C1 segment of cervical spinal cord (tissue), 14 donors: Measurements from ENCODE around the gene UNC5CL.
"Not testable (repeated sequence)": the region's sequence is repeated elsewhere in the genome, so short reads cannot be mapped to it uniquely, and the experiment has no call there.

Experiments used
- DNase-seq, 14 donors: peaks; one replicate each; lab custom pipeline; 2025; lab: John Stamatoyannopoulos, UW

Gene UNC5CL

DNA sequence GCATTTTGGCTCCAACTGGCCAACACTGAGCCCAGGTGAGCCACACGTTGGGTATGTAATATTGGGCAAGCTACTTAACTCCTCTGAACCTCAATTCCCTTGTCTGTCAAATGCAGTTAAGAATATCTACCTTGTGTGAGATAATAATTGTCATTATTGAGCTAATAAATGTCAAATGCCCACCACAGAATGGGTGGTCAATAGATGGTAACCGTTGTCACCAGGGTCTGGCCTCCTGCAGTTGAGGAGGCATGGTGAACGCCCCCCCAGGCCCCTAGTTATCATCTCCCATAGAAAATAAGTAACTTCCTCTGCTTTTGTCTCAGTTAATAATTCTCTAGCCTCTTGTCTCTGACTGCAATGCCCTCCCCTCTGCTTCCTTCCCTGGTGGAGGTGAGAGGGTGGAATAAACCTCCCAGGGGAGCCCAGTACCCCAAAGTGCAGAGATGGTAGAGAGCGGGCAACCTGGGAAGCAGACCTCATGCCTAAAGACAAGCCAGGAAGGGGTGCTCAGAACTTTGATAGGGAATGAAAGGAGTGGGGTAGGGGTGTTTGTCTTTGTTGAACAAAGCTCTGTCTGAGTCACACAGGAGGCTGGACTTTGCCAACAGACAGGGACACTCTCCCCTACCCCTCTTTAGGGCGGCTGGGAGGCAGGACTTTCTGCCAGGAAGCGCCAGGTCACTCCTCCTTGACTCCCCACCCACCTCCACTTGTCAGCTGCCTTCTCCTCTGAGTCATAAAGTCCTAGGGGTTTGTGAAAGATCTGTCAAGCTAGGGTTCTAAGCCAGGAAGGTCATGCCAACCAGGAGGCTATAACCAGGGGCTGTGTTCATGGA is 1.3 kb upstream of the UNC5CL start:
- no peak for DNase-seq

DNA sequence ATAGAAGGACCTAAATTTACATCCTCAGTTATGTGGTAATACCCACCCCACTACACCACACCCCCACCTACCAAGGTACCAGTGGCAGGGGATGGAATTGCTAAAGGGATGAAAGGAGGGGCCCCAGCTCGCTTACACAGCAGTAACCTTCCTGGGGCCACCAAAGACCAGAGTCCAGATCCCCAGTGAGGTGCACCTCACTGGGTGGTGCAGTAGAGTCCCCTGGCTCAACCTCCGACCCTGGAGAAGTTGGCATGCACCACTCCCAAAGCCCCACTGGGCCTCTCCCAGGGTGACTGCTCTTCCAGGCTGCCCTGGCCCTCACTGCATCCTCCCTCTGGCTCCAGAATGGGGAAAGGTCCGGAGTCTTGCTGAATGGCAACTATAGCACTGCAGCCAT is 816 bp downstream of the UNC5CL start:
- DNase-seq: no peak

DNA sequence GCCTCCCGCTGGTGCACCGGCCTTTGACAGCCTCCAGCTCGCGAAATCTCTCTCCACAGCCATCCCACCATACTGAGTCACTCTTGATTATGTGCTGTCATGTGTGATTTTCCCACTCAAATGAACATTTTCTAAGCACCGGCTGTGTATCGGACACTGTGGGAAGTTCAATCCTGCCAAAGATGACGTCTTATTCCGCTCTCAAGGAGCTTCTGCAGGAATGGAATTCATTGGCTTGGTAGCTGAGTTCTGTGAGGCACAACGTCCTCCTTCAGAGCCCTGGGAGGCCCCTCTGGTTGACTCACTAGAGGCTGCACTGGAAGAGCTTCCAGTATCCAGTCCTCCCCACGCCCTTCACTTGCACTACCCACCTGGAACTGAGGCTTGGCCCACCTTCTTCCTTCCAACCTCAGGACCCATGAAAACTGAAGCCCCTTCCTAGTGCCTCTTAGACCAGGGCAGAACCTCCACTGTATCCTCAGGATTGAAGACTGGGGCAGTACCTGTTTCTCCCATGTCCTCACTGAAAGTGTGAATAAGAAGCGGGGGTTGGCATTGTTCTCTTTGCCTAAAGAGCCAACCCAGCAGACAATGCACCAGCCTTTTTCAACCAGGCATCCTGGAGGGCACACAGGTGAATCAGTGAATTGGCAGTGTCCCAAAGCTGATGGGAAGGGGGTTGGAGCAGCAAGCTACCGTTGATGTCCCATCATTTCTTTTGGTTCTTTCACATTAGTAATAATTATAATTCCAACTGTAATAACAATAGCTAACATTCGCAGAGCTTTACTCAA is 1.7 kb downstream of the UNC5CL start:
- no peak for DNase-seq

- no peak for DNase-seq
Observed at GRCh38 chr6:41036601-41037000, 2.4 kb downstream of the UNC5CL start.

GRCh38 chr6:41036186-41036585 is 2.8 kb downstream of the UNC5CL start:
- DNase-seq: no peak

GRCh38 chr6:41033776-41034175 is 5.2 kb downstream of the UNC5CL start:
- DNase-seq: no peak

DNA sequence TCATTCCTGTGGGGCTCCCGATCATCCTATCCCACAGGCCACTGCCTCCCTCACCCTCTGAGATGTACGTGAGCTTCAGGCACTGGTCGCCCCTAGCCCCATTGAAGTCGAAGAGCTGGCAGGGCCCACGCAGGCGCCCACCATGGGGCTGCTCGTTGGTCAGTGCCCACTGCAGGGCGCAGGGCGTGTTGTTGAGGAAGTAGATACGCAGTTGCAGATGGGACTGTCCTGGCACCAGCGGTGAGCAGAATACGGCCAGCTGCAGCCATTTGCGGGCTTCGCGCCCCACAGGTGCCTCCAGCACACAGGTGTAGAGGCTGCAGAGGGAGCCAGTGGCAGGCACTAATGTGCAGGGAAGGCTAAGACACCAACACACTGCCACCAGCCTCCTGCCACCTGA is 6.2 kb downstream of the UNC5CL start:
- DNase-seq: no peak

GRCh38 chr6:41028561-41029412 is 10.2 kb downstream of the UNC5CL start:
- no peak for DNase-seq

DNA sequence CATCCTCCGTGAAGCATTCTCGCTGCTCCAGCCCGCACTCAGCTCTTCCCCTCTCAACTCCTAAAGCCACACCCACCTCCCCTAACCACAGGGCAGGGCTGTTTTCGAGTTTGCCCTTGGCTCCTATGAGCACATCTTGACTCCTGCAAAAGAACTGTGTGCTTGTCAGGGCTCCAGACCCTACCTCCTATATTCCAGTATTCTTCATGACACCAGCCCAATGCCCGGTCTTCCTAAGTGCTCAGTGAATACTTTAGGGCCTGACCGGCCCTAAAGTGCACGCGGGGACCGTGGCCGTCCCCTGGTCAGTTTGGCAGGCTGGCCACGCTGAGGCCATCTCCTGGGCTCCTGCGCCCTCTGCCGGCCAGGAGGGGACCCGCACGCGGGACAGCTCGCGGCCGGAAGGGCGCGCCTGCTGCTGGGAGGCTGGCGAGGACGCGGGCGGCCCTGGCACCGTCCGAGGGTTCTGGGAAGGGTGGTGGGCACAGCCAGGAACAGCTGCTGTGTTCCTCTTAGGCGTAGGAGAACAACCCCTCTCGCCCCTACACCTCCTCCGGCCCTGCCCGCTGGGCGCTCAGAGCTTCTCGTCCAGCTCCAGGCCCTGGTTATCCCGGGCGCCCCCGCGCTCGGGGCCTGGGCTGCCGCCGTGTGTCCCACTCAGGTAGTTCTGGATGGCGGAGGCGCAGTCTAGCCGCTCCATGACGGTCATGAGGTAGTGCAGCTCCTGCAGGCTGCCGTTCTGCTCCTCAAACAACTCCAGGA is 11.0 kb downstream of the UNC5CL start:
- DNase-seq: peak in 13 of 14 donors; percentile 8 to 78 (median 49)

DNA sequence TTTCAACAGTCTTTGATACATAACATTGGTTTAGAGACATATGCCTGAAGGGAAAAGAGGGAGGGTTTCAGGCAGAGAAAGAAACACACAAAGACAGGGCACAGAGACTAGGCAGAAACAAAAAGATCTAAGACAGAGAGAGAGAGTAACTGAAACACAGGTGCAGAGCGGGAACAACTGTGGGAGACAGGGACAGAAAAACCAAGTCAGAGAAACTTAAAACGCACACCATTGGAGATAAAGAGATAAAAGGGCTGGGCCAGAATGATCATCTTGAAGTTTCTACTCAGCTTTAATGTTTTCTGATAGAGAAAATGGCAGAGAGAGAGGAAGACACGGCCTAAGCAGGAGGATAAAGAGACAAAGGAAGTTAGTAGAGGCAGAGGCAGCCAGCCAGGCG is 11.8 kb downstream of the UNC5CL start:
- no peak for DNase-seq

- no peak for DNase-seq
Observed at GRCh38 chr6:41025966-41026530, 13.0 kb downstream of the UNC5CL start.

DNA sequence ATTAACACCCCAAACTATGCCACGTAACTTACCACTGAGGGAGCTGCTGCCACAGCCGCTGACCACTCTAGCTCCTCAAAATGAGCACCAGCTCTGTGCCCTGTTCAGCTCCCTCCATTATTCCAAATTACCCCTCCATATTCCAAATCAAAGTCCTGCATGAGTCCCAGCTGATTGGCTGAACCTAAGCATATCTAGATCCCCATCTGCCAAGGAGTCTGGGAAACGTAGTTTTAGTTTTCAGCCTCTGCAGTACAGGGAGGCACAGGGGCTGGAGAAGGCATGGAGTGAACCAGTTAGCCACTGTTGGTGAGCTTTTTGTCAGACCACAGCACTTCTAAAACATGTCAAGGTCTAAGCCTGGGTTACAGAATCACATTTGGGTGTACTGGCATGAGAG is 15.9 kb downstream of the UNC5CL start:
- DNase-seq: no peak

DNA sequence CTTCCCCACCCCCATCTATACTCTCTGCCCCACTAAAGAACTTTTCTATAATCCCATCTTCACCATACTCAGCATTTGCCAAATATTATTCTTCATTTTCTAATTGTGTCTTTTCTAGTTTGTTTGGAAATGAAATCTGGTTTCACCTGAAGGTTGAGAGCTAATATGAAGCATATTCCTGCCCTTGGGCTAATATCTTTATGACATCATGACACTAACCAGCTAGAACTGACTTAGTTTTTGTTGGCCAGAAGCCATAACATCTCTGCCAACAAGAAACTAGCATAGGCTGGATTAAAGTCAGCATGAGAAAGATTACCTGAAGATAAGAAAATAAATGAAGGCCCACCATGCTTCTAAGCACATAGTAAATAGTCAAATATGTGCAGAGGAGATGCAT is 16.7 kb downstream of the UNC5CL start:
- DNase-seq: no peak

DNA sequence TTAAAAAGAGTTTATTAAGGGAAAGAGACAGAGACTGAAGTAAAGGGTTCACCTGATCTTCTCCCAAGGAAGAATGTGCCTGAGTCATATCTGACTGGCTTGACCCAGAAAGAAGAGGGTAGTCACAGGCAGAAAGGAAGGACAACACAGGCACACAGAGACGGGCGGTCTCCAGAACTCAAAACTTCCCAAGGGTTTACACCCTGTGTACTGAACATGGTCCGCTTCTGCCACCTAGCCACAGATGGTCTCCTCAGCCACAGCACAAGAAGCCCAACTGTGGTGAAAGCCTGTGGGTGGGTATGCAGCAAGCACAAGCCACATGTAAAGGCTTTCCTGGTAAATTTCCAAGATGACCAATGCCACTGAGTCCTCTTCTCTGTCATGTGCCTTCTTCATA is 17.2 kb downstream of the UNC5CL start:
- DNase-seq: no peak

DNA sequence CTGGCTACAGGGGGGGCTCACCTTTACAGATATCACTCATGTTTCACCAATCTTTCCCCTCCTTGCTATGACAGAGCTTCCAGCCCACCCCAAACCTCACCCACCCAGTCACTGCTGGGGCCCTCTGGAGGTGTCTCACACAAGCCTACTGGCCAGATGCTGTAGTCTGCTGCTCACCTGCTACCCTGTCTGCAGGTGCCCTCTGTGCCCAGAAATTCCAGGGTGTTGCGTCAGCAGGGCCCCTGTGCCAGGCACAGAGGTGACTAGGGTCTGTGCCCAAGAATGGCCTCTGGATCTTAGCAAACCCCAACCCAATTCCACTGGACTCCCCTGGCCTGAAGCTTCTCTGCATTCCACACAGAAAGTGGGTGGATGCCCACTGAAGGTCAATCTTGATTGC is 21.4 kb downstream of the UNC5CL start:
- DNase-seq: no peak

DNA sequence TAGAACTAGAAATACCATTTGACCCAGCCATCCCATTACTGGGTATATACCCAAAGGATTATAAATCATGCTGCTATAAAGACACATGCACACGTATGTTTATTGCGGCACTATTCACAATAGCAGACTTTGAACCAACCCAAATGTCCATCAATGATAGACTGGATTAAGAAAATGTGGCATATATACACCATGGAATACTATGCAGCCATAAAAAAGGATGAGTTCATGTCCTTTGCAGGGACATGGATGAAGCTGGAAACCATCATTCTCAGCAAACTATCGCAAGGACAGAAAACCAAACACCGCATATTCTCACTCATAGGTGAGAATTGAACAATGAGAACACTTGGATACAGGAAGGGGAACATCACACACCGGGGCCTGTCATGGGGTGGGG is 23.2 kb downstream of the UNC5CL start:
- DNase-seq: not testable (repeated sequence)

- no peak for DNase-seq
Observed at GRCh38 chr6:41014780-41015179, 24.2 kb downstream of the UNC5CL start.

DNA sequence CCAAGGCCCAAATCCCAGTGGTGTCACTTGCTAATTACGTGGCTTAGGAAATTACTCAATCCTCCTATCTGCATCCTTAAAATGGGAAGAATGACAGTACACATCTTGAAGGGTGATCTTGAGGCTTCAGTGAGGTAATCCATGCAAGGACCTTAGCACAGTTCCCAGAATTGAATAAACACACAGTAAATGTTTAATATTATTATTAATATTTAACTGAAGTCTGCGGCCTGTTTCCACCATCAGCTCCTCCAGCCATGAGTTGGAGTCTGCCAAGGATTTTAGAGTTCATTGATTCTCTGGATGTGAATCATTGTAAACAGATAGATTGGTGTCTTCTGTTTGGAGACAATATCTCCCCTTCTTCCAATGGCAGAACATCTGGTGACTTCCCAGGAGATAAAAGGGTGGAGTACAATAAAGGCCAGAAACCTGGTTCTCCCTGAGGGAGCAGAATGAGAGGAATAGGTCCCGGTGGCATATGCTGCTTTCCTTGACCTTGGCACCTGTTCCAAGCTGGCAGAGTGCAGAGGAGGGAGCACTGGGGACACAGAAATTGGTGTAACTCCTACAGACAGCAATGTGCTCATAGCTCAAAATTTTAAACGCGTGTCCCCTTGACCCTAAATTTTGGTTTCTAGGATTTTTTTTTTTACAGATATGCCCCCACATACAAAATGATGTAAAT is 25.4 kb downstream of the UNC5CL start:
- DNase-seq: no peak

DNA sequence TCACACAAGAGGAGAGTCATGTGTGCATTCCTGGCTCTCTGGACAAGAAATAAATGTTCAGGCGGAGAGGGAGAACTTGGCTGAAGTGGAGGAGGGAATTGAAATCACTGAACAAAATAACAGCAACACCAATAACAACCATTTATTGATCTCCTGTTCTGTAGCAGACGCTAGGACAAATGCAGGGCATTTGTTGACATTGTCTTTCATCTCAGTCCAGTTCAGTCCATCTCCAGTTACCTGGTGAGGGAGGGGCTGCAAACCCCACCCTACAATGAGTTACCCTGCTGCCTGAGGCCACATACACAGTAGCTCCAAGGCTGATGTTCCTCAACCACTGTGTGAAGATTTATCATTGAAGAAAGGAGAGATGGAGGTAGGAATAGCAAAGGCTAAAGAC is 27.3 kb downstream of the UNC5CL start:
- no peak for DNase-seq

DNA sequence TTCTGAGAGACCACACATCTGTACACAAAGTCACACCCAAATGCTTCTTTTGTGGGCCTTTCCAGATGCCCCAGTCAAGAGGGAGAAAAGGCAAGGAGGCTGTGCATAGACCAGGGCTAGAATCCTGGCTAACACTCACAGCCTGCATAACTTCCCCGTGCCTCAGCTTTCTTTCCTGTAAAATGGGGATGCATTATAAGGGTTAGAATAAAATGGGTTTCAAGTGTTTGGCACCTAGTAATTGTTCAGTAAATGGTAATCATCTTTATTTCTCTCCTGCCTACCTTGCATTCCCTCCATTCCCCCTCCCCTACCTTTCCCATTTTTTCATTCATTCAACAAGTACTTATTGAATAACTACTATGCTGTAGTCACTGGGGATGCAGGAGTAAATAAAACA is 29.4 kb downstream of the UNC5CL start:
- DNase-seq: no peak
